Measurements from ENCODE around the gene SFMBT2. TPM values are rescaled to one million over a fixed set of nuclear protein-coding genes. Genes with fewer than 3 reads are reported as not detected.

SFMBT2 gene
- total RNA-seq, 1 experiment from 2014 or later, result 0.02 TPM

- TF ChIP-seq MAX (IDR thresholded peaks at IDR 0.05), result no peak
Observed at GRCh38 chr10:7458556-7458955, 47.7 kb upstream of the SFMBT2 start (continued).

GRCh38 chr10:7457478-7458316 is 46.9 kb upstream of the SFMBT2 start:
- RAD21 ChIA-PET (ENCODE audit: low non-redundant PET in 1 of 2, low total read pairs in 2 of 2, uncharacterized antibody in 2 of 2, unreplicated experiment in 2 of 2), result no interaction called here
- no peak overlapping the region for H3K27ac ChIP-seq (ENCODE audit: low read depth, low read length)
- no TSS peak for BruUV-seq (replicated peaks)
- H3K4me1 ChIP-seq (ENCODE audit: control insufficient read depth in 1 of 2, insufficient read depth in 2 of 2, low read length in 2 of 2), result no peaks in the 10 kb centered on the region
- no peaks in the 10 kb centered on the region for H3K36me3 ChIP-seq (ENCODE audit: control insufficient read depth in 1 of 2, insufficient read depth in 2 of 2, low read length in 2 of 2)
- H3K9ac ChIP-seq (ENCODE audit: low read length), result no peak overlapping the region
- H4K20me1 ChIP-seq (ENCODE audit: insufficient read depth), result no peaks in the 10 kb centered on the region
- no peaks in the 10 kb centered on the region for H3K9me2 ChIP-seq (ENCODE audit: insufficient read depth)
- POLR2A ChIA-PET, result no interaction called here
- TF ChIP-seq ELF1 (IDR thresholded peaks at IDR 0.05; ENCODE audit: borderline replicate concordance, low read depth), result no peak
- TF ChIP-seq CBX3 (IDR thresholded peaks at IDR 0.05; ENCODE audit: low read depth), result no peak
- intact Hi-C loops (cut with micrococcal nuclease), result no loop called here
- H3K79me2 ChIP-seq (ENCODE audit: insufficient read depth, low read length), result no peaks in the 10 kb centered on the region
- no peak overlapping the region for H3K4me2 ChIP-seq (ENCODE audit: low read length)
- ATAC-seq (no peak), DNase-seq (ENCODE audit: low read depth, low spot score) (no peak)
- H2AFZ ChIP-seq (ENCODE audit: low read depth, low read length, poor library complexity, severe bottlenecking), result no peak overlapping the region
- no peak overlapping the region for H3K4me3 ChIP-seq (replicated peaks in 1 of 2; ENCODE audit: low read depth in 1 of 2, low read length in 2 of 2)
- peaks cover 10% of the 10 kb centered on the region; the same call in 1 of the 2 replicates for H3K27me3 ChIP-seq (ENCODE audit: insufficient read depth, low read length)
- H3K9me3 ChIP-seq (ENCODE audit: control insufficient read depth in 1 of 2, insufficient read depth in 1 of 2, low read depth in 1 of 2, low read length in 2 of 2), result no peaks in the 10 kb centered on the region
- CTCF ChIA-PET, result no interaction called here

- BruUV-seq (replicated peaks), result no TSS peak
- TF ChIP-seq CEBPB (IDR thresholded peaks at IDR 0.05; ENCODE audit: low read depth), result no peak
- no peak for TF ChIP-seq FOSL1 (IDR thresholded peaks at IDR 0.05; ENCODE audit: low read depth)
- TF ChIP-seq SP1 (IDR thresholded peaks at IDR 0.05; ENCODE audit: low read depth), result no peak
- no peak for TF ChIP-seq JUND (IDR thresholded peaks at IDR 0.05)
- TF ChIP-seq RAD21 (IDR thresholded peaks at IDR 0.05; ENCODE audit: low read depth), result no peak
- no peak for TF ChIP-seq ATF3 (IDR thresholded peaks at IDR 0.05)
- no peak for TF ChIP-seq ZBTB33 (IDR thresholded peaks at IDR 0.05; ENCODE audit: extremely low read depth, insufficient replicate concordance, low read length)
- Histone ChIP-seq H4K20me1 (ENCODE audit: insufficient read depth) (no peaks in the 10 kb centered on the region), H3K4me3 (replicated peaks in 1 of 2; ENCODE audit: low read depth in 1 of 2, low read length in 2 of 2) (no peak overlapping the region), H3K36me3 (ENCODE audit: control insufficient read depth in 1 of 2, insufficient read depth in 2 of 2, low read length in 2 of 2) (no peaks in the 10 kb centered on the region), H3K9ac (ENCODE audit: low read length) (no peak overlapping the region), H3K27ac (ENCODE audit: low read depth, low read length) (no peak overlapping the region), H3K4me1 (ENCODE audit: control insufficient read depth in 1 of 2, insufficient read depth in 2 of 2, low read length in 2 of 2) (no peaks in the 10 kb centered on the region), H2AFZ (ENCODE audit: low read depth, low read length, poor library complexity, severe bottlenecking) (no peak overlapping the region), H3K4me2 (ENCODE audit: low read length) (no peak overlapping the region), H3K79me2 (ENCODE audit: insufficient read depth, low read length) (no peaks in the 10 kb centered on the region), H3K27me3 (ENCODE audit: insufficient read depth, low read length) (peaks cover 11% of the 10 kb centered on the region; the same call in 1 of the 2 replicates), H3K9me2 (ENCODE audit: insufficient read depth) (no peaks in the 10 kb centered on the region), H3K9me3 (ENCODE audit: control insufficient read depth in 1 of 2, insufficient read depth in 1 of 2, low read depth in 1 of 2, low read length in 2 of 2) (peaks cover 0 to 10% of the 10 kb centered on the region in 2 experiments; a peak in 2 of 4 replicates)
- ChIA-PET RAD21 (ENCODE audit: low non-redundant PET in 1 of 2, low total read pairs in 2 of 2, uncharacterized antibody in 2 of 2, unreplicated experiment in 2 of 2) (no interaction called here), CTCF (no interaction called here), POLR2A (no interaction called here)
- DNase-seq (ENCODE audit: low read depth, low spot score) (no peak), ATAC-seq (no peak)
- intact Hi-C loops (cut with micrococcal nuclease), result no loop called here
Observed at GRCh38 chr10:7449063-7449695, 38.3 kb upstream of the SFMBT2 start.

All from HCT116 (cell line).